Measurements from ENCODE around the gene RAD21L1. TPM values are rescaled to one million over a fixed set of nuclear protein-coding genes. Genes with fewer than 3 reads are reported as not detected.

The RAD21L1 gene
- total and polyA plus RNA-seq, 2 of the 8 experiments (the other 6 are each of a cell fraction or from before 2014, with no cell fraction given): 0.06 to 0.26 TPM

DNA sequence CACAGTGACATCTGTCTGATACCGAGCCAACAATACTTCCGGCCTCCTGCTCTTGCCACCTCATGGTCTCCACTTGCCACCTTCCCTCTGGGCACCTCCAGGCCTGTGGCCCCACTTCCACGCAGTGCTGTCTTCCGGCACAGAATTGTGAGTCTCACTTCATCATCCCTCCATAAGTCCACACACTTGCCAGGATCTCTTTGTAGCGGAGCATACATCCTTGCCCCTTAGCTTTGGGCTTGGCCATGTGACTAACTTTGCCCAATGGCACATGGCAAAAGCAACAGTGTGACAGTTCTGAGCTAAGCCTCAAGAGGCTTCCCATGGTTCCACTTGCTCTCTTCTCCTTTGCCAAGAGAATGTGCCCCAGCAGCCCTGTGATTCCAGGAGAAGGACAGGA, 27.1 kb upstream of the RAD21L1 start:
- H2BK120ac ChIP-seq (replicated peaks; ENCODE audit: low read depth, low read length): no peak overlapping the region
- CTCF ChIA-PET (ENCODE audit: partially characterized antibody): interaction anchor here (0.7 to 4.1 kb wide), 3 partner anchors 12 to 111 kb away, joined by 3 to 28 read pairs (median 17); no protein-coding TSS in a partner anchor
- TF ChIP-seq RNF2 (IDR thresholded peaks at IDR 0.05; ENCODE audit: borderline replicate concordance, low read depth, low read length, missing control alignments, poor library complexity, severe bottlenecking): no peak
- TF ChIP-seq TEAD4 (IDR thresholded peaks at IDR 0.05; ENCODE audit: low read depth, low read length): no peak
- TF ChIP-seq TBP (IDR thresholded peaks at IDR 0.05; ENCODE audit: low read depth, low read length): no peak
- TF ChIP-seq EP300 (IDR thresholded peaks at IDR 0.05; ENCODE audit: borderline replicate concordance in 1 of 2, low read depth in 2 of 2, low read length in 2 of 2): no peak
- no peak for TF ChIP-seq SIRT6 (IDR thresholded peaks at IDR 0.05; ENCODE audit: low read length)
- no peak for TF ChIP-seq CEBPB (IDR thresholded peaks at IDR 0.05; ENCODE audit: low read depth, low read length)
- TF ChIP-seq TAF1 (IDR thresholded peaks at IDR 0.05; ENCODE audit: low read depth, low read length): no peak
- TF ChIP-seq SP1 (IDR thresholded peaks at IDR 0.05; ENCODE audit: low read depth, low read length): no peak
- TF ChIP-seq E2F6 (IDR thresholded peaks at IDR 0.05): no peak
- no peak for TF ChIP-seq RXRA (IDR thresholded peaks at IDR 0.05; ENCODE audit: insufficient read depth, low read depth, low read length)
- no peak for TF ChIP-seq SIN3A (conservative IDR thresholded peaks at IDR 0.05 in 1 of 2, IDR thresholded peaks at IDR 0.05 in 1 of 2; ENCODE audit: low read depth in 1 of 2, low read length in 2 of 2)
- TF ChIP-seq SAP30 (IDR thresholded peaks at IDR 0.05; ENCODE audit: insufficient read depth, insufficient replicate concordance, low read length): no peak
- TF ChIP-seq HDAC6 (IDR thresholded peaks at IDR 0.05; ENCODE audit: low read depth, low read length): no peak

More for the DNA sequence above, 27.1 kb upstream of the RAD21L1 start:
- Histone ChIP-seq H3K79me1 (ENCODE audit: low read depth, low read length) (no peaks in the 10 kb centered on the region; the same call in 1 of the 2 replicates), H3K9me3 (ENCODE audit: insufficient read depth in 2 of 2, low read depth in 1 of 2, low read length in 1 of 2) (no peaks in the 10 kb centered on the region), H2AK5ac (ENCODE audit: low read depth, low read length) (no peak overlapping the region), H4K8ac (ENCODE audit: extremely low read depth, insufficient read depth, low read length) (no peak overlapping the region), H2BK20ac (ENCODE audit: low read length) (no peak overlapping the region), H4K91ac (replicated peaks; ENCODE audit: insufficient read length, low read length) (no peak overlapping the region), H3K4me2 (ENCODE audit: insufficient read depth in 1 of 2, low read depth in 2 of 2, low read length in 2 of 2) (no peak overlapping the region), H3K9ac (replicated peaks in 1 of 4; ENCODE audit: extremely low read depth in 1 of 4, low read depth in 3 of 4, low read length in 3 of 4) (no peak overlapping the region), H3K4me1 (replicated peaks in 1 of 4; ENCODE audit: control insufficient read depth in 3 of 4, insufficient read depth in 4 of 4, low read length in 3 of 4) (no peaks in the 10 kb centered on the region), H3K4ac (replicated peaks; ENCODE audit: insufficient read length, low read depth, low read length) (no peak overlapping the region), H2AFZ (ENCODE audit: low read length) (no peak overlapping the region), H4K20me1 (replicated peaks in 1 of 2; ENCODE audit: control insufficient read depth in 1 of 2, insufficient read depth in 2 of 2, low read length in 2 of 2) (no peaks in the 10 kb centered on the region), H2BK12ac (ENCODE audit: low read depth, low read length) (no peak overlapping the region), H3K79me2 (ENCODE audit: control insufficient read depth in 1 of 2, insufficient read depth in 2 of 2, low read length in 2 of 2) (no peaks in the 10 kb centered on the region), H3K14ac (ENCODE audit: insufficient read length) (no peak overlapping the region), H3K23me2 (ENCODE audit: low read depth, low read length) (no peaks in the 10 kb centered on the region), H2BK15ac (ENCODE audit: low read length) (no peak overlapping the region), H4K5ac (ENCODE audit: insufficient read length, low read depth, low read length) (no peak overlapping the region), H3K18ac (ENCODE audit: extremely low read depth, low read length) (no peak overlapping the region), H3K27me3 (replicated peaks in 1 of 4; ENCODE audit: control insufficient read depth in 3 of 4, extremely low read depth in 1 of 4, insufficient read depth in 3 of 4, low read length in 3 of 4) (no peaks in the 10 kb centered on the region; a peak in 1 of 7 replicates), H2BK5ac (ENCODE audit: low read depth, low read length) (no peak overlapping the region), H3K4me3 (ENCODE audit: extremely low read depth in 1 of 4, insufficient read depth in 2 of 4, low read depth in 3 of 4, low read length in 4 of 4) (no peak overlapping the region), H3K36me3 (ENCODE audit: control insufficient read depth in 2 of 4, insufficient read depth in 4 of 4, low read length in 3 of 4) (no peaks in the 10 kb centered on the region), H3K56ac (replicated peaks; ENCODE audit: insufficient read length, low read depth, low read length) (no peak overlapping the region), H3K23ac (ENCODE audit: insufficient read length) (no peak overlapping the region), H3K27ac (ENCODE audit: low read depth, low read length) (no peak overlapping the region)
- POLR2A ChIA-PET (ENCODE audit: partially characterized antibody): interaction anchor here (1.1 kb wide), 1 partner anchor 11 kb away, joined by 4 read pairs; no protein-coding TSS in a partner anchor
- no peak for DNase-seq (ENCODE audit: low read depth in 1 of 2, low spot score in 2 of 2)
- FAIRE-seq: no peak
- 83% methylated on average over 5 of the region's 5 CpGs; no CpG with 5 or more reads in 1 of the 2 experiments for WGBS, 2 experiments (ENCODE audit: extremely low coverage in 1 of 2, insufficient coverage in 1 of 2, insufficient read length in 1 of 2, insufficient replicate concordance in 2 of 2, low coverage in 1 of 2, low lambda C conversion rate in 2 of 2, missing lambda C conversion rate in 1 of 2)

All from H1 (cell line).